Stimulated activated memory B cell treated with anti-CD40 and anti-IgM and Interleukin-4, amounts not matched to agents 10 μg/mL and 1 μg/mL and 100 μg/mL, for 72 hours (primary cell): ENCODE measurements around the gene BCL2A1.
A peak's percentile ranks its signal among the peaks of the same experiment; 100 is the strongest.
"Not testable (repeated sequence)": the region's sequence is repeated elsewhere in the genome, so short reads cannot be mapped to it uniquely, and the experiment has no call there.

Experiments used
- ATAC-seq: fragments of 150-1000 bp; cut with Tn5 transposase; 2 replicates; pipeline ENCODE4 v1.10.0; 2021
- H3K27ac Mint-ChIP-seq: one replicate; pipeline ENCODE4 v1.8.0; 2022; ENCODE audit warnings: mild to moderate bottlenecking, mixed read lengths
- H3K27me3 Mint-ChIP-seq: one replicate; pipeline ENCODE4 v1.8.0; 2022; ENCODE audit warnings: mixed read lengths
- H3K36me3 Mint-ChIP-seq: one replicate; pipeline ENCODE4 v1.8.0; 2022; ENCODE audit warnings: mixed read lengths
- H3K4me1 Mint-ChIP-seq: one replicate; pipeline ENCODE4 v1.8.0; 2022; ENCODE audit warnings: mixed read lengths
- H3K4me3 Mint-ChIP-seq: one replicate; pipeline ENCODE4 v1.8.0; 2022; ENCODE audit warnings: mild to moderate bottlenecking, moderate library complexity, mixed read lengths
- H3K9me3 Mint-ChIP-seq: one replicate; pipeline ENCODE4 v1.8.0; 2022; ENCODE audit warnings: mixed read lengths

Gene BCL2A1

GRCh38 chr15:79954661-79955060, 16.3 kb downstream of the BCL2A1 start:
- no peak overlapping the region for H3K27ac Mint-ChIP-seq

DNA sequence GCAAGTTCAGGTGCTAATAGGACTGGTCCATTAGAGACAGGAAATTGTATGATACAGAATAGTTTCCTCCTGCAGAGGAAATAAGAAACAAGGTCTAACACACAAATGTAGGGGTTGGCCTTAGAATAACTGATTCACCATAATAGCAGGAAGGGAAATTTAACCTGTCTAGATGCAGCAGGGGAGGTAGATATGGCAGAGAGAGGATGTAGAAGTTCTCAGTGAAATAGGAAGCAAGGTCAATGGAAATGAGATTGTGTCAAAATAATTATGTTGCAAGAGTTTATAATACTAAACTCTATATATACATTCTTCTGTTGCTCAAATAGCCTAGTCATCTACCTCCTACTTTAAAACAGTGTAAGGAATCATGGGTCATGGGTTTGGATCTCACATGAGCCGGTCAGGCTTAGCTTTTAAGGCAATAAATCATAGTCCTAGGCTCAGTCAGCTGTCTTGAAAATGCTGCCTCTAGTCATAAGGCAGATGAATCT, 17.0 kb downstream of the BCL2A1 start:
- peak overlapping the region; percentile 36 for H3K27ac Mint-ChIP-seq
- no peak for ATAC-seq
- peaks cover 38% of the 10 kb centered on the region for H3K4me1 Mint-ChIP-seq
- no peaks in the 10 kb centered on the region for H3K9me3 Mint-ChIP-seq
- H3K36me3 Mint-ChIP-seq: no peaks in the 10 kb centered on the region
- no peaks in the 10 kb centered on the region for H3K27me3 Mint-ChIP-seq
- H3K4me3 Mint-ChIP-seq: no peak overlapping the region

More at GRCh38 chr15:79954661-79955060, 16.3 kb downstream of the BCL2A1 start:
- Mint-ChIP-seq H3K9me3 (no peaks in the 10 kb centered on the region), H3K4me1 (peaks cover 38% of the 10 kb centered on the region), H3K36me3 (no peaks in the 10 kb centered on the region), H3K27me3 (no peaks in the 10 kb centered on the region), H3K4me3 (no peak overlapping the region)
- ATAC-seq: no peak

DNA sequence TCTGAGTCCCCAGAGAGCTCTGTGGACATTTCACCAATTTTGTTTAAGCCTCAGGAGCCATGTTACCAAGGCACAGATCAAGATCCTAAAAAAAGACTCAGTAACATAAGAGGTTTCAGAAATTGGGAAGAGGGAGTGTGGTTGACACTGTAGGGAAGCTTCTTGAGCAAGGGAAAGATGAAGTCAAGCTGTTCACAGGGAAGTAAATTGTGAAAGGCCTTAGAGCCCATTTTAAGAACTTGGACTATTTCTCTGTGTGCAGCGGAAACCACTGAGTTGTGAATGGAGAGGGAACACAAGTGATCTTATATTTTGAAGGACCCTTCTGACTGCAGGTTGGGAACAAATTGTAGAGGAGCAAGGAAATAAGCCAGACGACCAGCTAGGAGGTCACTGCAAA, 18.7 kb downstream of the BCL2A1 start:
- H3K4me3 Mint-ChIP-seq: no peak overlapping the region
- no peak overlapping the region for H3K27ac Mint-ChIP-seq
- no peaks in the 10 kb centered on the region for H3K36me3 Mint-ChIP-seq
- H3K9me3 Mint-ChIP-seq: no peaks in the 10 kb centered on the region
- no peak for ATAC-seq
- peaks cover 48% of the 10 kb centered on the region for H3K4me1 Mint-ChIP-seq
- no peaks in the 10 kb centered on the region for H3K27me3 Mint-ChIP-seq

DNA sequence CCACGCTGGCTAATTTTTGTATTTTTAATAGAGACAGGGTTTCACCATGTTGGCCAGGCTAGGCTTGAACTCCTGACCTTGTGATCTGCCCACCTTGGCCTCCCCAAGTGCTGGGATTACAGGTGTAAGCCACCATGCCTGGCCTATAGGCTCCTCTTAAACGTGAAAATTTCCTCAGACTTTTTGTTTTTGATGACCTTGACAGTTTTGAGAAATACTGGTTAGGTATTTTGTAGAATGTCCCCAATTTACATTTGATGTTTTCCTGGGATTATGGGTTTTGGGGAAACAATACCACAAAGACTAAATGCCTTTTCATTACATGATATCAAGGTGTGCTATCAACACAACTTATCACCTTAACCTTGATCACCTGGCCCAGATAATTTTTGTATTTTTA, 20.7 kb downstream of the BCL2A1 start:
- Mint-ChIP-seq H3K4me3 (no peak overlapping the region), H3K9me3 (no peaks in the 10 kb centered on the region), H3K4me1 (peaks cover 40% of the 10 kb centered on the region), H3K36me3 (no peaks in the 10 kb centered on the region), H3K27ac (no peak overlapping the region), H3K27me3 (no peaks in the 10 kb centered on the region)
- ATAC-seq: no peak

DNA sequence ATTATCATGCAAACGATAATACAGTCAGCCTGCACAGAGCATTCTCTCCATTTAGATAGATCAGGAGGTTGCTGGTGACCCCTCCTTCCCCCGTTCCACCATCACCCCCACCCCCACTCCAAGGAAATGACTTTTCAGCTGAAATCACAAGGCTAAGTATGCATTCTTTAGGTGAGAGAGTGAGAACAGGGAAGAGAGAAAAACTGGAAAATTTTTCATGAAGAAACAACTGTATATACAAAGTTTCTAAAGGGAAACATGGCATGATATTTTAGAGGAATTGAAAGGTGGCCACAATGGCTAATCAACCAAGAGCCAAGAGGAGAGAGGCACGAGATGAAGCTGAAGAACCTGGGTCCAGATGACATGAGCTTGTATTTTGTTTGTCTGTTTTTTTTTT, 22.2 kb downstream of the BCL2A1 start:
- Mint-ChIP-seq H3K4me1 (peaks cover 27% of the 10 kb centered on the region), H3K9me3 (no peaks in the 10 kb centered on the region), H3K4me3 (peak overlapping the region; percentile 29), H3K27me3 (no peaks in the 10 kb centered on the region), H3K27ac (peak overlapping the region; percentile 69), H3K36me3 (no peaks in the 10 kb centered on the region)
- peak; percentile 44 for ATAC-seq

DNA sequence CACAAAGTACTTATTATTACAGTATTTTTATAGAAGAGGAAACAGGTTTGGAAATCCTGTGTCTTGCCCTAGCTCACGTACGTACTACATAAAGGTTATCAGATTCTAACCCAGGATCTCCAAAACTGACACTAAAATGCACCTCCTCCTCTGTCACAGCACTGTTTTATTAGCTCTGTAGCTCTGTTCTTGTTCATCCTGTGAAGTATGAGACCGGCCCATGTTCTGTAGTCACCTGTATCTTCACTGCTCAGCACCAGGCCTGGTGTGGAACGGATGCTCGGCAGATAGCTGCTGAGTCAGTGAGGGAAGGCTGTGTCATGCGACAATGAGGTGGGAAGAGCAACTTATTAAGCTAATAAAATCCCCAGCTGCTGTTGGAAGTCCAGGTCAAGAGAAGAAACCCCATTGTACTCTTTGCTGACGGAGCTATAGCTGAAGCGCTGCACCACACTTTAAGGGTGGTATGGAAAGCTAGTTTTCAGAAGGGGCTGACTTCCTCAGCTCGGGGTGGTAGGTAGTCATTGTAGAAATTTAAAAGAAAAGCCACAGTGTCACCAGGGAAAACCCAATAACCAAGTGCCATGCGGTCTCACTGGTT, 22.8 kb downstream of the BCL2A1 start:
- H3K36me3 Mint-ChIP-seq: no peaks in the 10 kb centered on the region
- no peaks in the 10 kb centered on the region for H3K9me3 Mint-ChIP-seq
- ATAC-seq: peak; percentile 82
- H3K4me3 Mint-ChIP-seq: peak overlapping the region; percentile 29
- H3K4me1 Mint-ChIP-seq: peaks cover 22% of the 10 kb centered on the region
- no peaks in the 10 kb centered on the region for H3K27me3 Mint-ChIP-seq
- peak overlapping the region; percentile 69 for H3K27ac Mint-ChIP-seq

DNA sequence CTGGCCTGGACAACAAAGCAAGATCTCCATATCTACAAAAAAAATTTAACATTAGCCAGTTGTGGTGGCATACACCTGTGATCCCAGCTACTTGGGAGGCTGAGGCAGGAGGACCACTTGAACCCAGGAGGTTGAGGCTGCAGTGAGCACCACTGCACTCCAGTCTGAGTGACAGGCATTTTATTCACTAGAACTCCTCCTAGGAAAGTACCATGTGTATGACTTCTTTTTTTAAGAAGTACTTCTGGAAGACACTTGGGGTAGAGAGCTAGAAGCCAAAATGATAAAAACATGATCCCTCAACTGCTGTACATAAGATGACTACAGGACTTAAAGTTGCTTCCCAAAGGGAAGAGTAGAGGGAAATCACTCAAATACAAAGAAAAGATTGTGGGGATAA, 24.0 kb downstream of the BCL2A1 start:
- Mint-ChIP-seq H3K4me3 (no peak overlapping the region), H3K4me1 (peaks cover 28% of the 10 kb centered on the region), H3K27ac (peak overlapping the region; percentile 69), H3K27me3 (no peaks in the 10 kb centered on the region), H3K9me3 (no peaks in the 10 kb centered on the region), H3K36me3 (no peaks in the 10 kb centered on the region)
- no peak for ATAC-seq

DNA sequence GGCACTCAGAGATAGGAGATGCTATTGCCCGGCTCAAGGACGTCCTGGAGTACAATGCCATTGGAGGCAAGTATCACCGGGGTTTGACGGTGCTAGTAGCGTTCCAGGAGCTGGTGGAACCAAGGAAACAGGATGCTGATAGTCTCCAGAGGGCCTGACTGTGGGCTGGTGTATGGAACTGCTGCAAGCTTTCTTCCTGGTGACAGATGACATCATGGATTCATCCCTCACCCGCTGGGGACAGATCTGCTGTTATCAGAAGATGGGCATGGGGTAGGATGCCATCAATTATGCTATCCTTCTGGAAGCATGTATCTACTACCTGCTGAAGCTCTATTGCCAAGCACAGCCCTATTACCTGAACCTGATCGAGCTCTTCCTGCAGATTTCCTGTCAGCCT, 26.4 kb downstream of the BCL2A1 start:
- Mint-ChIP-seq H3K36me3 (no peaks in the 10 kb centered on the region), H3K4me1 (peaks cover 29% of the 10 kb centered on the region), H3K9me3 (no peaks in the 10 kb centered on the region), H3K27ac (no peak overlapping the region), H3K4me3 (no peak overlapping the region), H3K27me3 (no peaks in the 10 kb centered on the region)
- no peak for ATAC-seq

DNA sequence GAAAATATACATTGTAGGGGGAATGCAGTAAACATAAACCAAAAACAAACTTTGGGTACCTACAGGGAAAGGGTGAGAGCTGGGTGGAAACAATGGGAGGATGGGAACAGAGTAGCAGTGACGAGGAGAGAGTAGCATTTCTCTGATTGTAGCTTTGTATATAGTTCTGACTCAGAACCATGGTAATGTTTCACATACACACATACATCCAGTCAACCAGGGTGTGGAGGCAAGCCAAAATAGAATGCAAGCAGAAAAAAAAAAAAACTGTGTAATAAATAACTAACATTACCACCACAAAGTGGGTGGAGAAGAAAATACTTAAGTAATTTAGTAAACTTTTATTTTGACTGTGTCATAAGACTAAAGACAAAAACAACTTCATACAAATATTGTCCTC, 27.2 kb downstream of the BCL2A1 start:
- no peak for ATAC-seq
- no peaks in the 10 kb centered on the region for H3K36me3 Mint-ChIP-seq
- no peaks in the 10 kb centered on the region for H3K9me3 Mint-ChIP-seq
- no peaks in the 10 kb centered on the region for H3K27me3 Mint-ChIP-seq
- no peak overlapping the region for H3K4me3 Mint-ChIP-seq
- H3K4me1 Mint-ChIP-seq: peaks cover 27% of the 10 kb centered on the region
- no peak overlapping the region for H3K27ac Mint-ChIP-seq

- no peak for ATAC-seq
- no peak overlapping the region for H3K27ac Mint-ChIP-seq
- H3K4me3 Mint-ChIP-seq: no peak overlapping the region
- peaks cover 18% of the 10 kb centered on the region for H3K4me1 Mint-ChIP-seq
- H3K36me3 Mint-ChIP-seq: no peaks in the 10 kb centered on the region
- H3K9me3 Mint-ChIP-seq: no peaks in the 10 kb centered on the region
- H3K27me3 Mint-ChIP-seq: no peaks in the 10 kb centered on the region
Observed at GRCh38 chr15:79942741-79943481, 28.1 kb downstream of the BCL2A1 start.

DNA sequence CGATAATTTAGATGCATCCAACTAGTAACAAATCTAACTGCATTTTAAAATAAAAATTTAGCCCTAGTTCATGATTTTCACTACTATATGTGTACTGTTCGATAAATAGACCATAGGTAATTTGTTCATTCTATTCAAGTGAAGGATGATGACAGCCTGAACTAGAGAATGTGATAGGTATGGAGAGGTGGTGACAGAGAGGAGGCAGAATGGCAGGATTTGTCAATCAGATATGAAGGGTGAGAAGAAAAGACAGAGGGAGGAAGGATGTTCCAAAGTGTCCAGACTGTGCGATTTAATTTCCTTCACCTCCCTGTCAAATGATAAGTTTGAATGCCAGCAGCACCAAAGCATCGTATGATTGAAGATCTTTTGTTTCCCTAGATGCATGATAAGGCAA, 31.6 kb downstream of the BCL2A1 start:
- Mint-ChIP-seq H3K9me3 (no peaks in the 10 kb centered on the region), H3K27me3 (no peaks in the 10 kb centered on the region), H3K27ac (no peak overlapping the region), H3K4me1 (peaks cover 7% of the 10 kb centered on the region), H3K4me3 (no peak overlapping the region), H3K36me3 (no peaks in the 10 kb centered on the region)
- ATAC-seq: no peak

- Mint-ChIP-seq H3K9me3 (no peaks in the 10 kb centered on the region), H3K36me3 (no peaks in the 10 kb centered on the region), H3K27me3 (no peaks in the 10 kb centered on the region), H3K4me3 (no peak overlapping the region), H3K27ac (no peak overlapping the region), H3K4me1 (peaks cover 7% of the 10 kb centered on the region)
- ATAC-seq: no peak
Observed at GRCh38 chr15:79938143-79938542, 32.9 kb downstream of the BCL2A1 start.

DNA sequence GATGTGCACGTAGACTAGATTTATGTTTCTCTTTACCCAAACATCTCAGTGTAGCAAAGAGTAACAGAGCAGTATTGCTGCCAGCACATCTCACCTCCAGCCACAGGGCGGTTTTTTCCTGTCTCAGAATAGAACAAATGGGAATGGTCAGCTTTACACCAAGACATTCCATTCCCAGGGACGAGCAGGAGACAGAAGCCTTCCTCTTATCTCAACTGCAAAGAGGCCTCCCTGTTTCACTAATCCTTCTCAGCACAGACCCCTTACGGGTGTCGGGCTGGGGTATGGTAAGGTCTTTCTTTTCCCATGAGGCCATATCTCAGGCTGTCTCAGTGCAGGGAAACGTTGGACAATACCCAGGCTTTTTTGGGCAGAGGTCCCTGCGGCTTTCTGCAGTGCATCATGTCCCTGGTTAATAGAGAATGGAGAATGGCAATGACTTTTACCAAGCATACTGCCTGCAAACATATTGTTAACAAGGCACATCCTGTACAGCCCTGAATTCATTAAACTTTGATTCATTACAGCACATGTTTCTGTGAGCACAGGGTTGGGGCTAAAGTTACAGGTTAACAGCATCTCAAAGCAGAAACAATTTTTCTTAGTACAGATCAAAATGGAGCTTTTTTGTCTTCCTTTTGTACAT, 35.3 kb downstream of the BCL2A1 start:
- H3K27me3 Mint-ChIP-seq, H3K36me3 Mint-ChIP-seq, ATAC-seq, H3K4me1 Mint-ChIP-seq, H3K27ac Mint-ChIP-seq, H3K4me3 Mint-ChIP-seq, H3K9me3 Mint-ChIP-seq: not testable (repeated sequence)

DNA sequence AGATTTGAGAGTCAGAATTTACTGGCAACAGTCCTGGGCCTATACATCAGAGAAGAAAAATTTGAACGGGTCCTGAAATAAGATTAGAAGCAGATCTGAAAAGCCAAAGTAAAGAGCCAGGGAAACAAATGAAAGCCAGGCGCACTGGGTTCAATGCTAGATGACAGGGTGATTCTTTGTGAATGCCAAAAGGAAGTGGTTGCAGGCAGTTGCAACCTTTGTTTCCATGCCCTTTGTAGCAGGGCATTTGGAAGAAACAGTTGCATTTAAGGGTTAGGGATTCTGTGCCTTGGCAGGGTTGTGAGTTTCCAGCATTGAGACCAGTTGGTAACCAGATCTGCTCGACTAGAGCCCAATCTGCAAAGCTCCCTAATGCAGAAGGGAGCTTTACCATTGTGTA, 37.8 kb downstream of the BCL2A1 start:
- ATAC-seq: no peak
- Mint-ChIP-seq H3K27me3 (no peaks in the 10 kb centered on the region), H3K9me3 (no peaks in the 10 kb centered on the region), H3K4me1 (no peaks in the 10 kb centered on the region), H3K36me3 (no peaks in the 10 kb centered on the region), H3K27ac (no peak overlapping the region), H3K4me3 (no peak overlapping the region)

DNA sequence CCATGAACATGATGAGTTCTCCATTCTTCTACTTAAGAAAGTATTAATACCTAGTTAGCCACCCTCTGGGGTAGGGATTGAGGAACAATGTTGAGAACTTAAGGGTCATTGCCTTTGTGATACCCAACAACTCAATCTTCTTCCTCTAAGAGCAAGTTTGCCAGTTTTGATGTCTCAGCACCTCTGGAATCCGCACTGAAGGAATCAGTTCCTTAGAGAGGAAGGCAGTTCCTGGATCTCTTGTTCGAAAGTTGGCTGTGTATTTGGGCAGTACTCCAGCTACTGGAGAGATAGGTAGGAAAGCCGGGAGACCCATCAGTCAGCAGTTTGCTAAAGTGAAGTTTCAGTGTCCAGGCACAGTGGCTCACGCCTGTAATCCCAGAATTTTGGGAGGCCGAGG, 38.5 kb downstream of the BCL2A1 start:
- Mint-ChIP-seq H3K36me3 (no peaks in the 10 kb centered on the region), H3K27ac (no peak overlapping the region), H3K4me1 (no peaks in the 10 kb centered on the region), H3K4me3 (no peak overlapping the region), H3K9me3 (no peaks in the 10 kb centered on the region), H3K27me3 (no peaks in the 10 kb centered on the region)
- no peak for ATAC-seq

DNA sequence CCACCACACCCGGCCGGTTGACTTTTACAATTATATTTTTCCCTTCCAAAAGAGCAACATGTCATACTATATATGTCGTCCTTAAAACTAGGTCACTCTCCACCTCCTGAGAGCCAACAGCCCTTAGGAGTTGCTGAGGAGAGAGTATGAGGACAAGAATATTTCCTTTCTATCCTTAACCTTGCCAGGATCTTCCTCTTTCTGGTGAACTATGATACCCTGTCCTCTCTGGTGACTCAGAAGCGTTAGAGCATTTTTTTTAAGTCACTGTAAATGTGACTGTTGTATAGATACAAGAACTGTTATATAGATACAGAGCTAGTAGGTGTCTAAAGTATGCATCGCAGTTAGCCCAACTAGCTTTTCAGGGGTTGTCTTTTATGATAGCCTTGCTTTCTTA, 40.5 kb downstream of the BCL2A1 start:
- no peak for ATAC-seq
- Mint-ChIP-seq H3K4me3 (no peak overlapping the region), H3K9me3 (no peaks in the 10 kb centered on the region), H3K4me1 (no peaks in the 10 kb centered on the region), H3K27me3 (no peaks in the 10 kb centered on the region), H3K36me3 (no peaks in the 10 kb centered on the region), H3K27ac (no peak overlapping the region)
